Adrenal gland (tissue), 12 donors: Measurements from ENCODE around the gene KAT6B. TPM values are rescaled to one million over a fixed set of nuclear protein-coding genes. Genes with fewer than 3 reads are reported as not detected.

Source experiments
- DNase-seq, 7 donors: peaks; one replicate each; pipeline ENCODE4 v3.0.0-alpha.2; 2019 to 2020
- H3K27ac ChIP-seq, 5 donors: fragments of 200-600 bp; sonication (generic) in 4 of 5; 1 replicate in 3 of 5; 2 replicates in 2 of 5; pipeline versions ENCODE4 v1.5.1 to v1.8.0; 2016 to 2020; ENCODE audit warnings: mild to moderate bottlenecking in 1 of 5
- H3K27me3 ChIP-seq: fragments of 200-600 bp; 2 replicates; pipeline ENCODE4 v1.8.0; 2021
- H3K36me3 ChIP-seq, 2 donors: fragments of 200-600 bp; replicated peaks in 1 of 2; 1 replicate in 1 of 2; 2 replicates in 1 of 2; pipeline versions ENCODE4 v1.5.1 to v1.8.0; 2018 to 2022
- H3K4me1 ChIP-seq, 2 donors: fragments of 200-600 bp; replicated peaks in 1 of 2; 1 replicate in 1 of 2; 2 replicates in 1 of 2; pipeline versions ENCODE4 v1.5.1 to v1.8.0; 2018 to 2021
- H3K4me3 ChIP-seq, 4 donors: fragments of 200-600 bp; sonication (generic) in 3 of 4; one replicate each; pipeline ENCODE4 v1.5.1; 2016 to 2018
- H3K9me3 ChIP-seq, 3 donors: fragments of 200-600 bp; sonication (generic) in 1 of 3; replicated peaks in 1 of 3; 1 replicate in 2 of 3; 2 replicates in 1 of 3; pipeline versions ENCODE4 v1.5.1 to v1.8.0; 2016 to 2021
- POLR2A ChIP-seq, 2 donors: fragments of 450-650 bp; IDR thresholded peaks; one replicate each; pipeline ENCODE4 v1.6.1; 2017; ENCODE audit warnings: antibody characterized with exemption in 2 of 2, mild to moderate bottlenecking in 2 of 2, moderate library complexity in 1 of 2
- WGBS, 4 donors: extraction: QIAGEN DNeasy Blood & Tissue Kit in 2 of 4; methylation state at CpG; one replicate each; pipeline versions ENCODE4 v1.1.5 to v1.1.7; 2013 to 2017; 5-methylcytosine and 5-hydroxymethylcytosine counted together
- intact Hi-C, 2 donors: fragments of 100-400 bp; cut with DNase I; formaldehyde crosslinking; loops; one replicate each; pipeline versions ENCODE4 v1.14.1 to v1.15.0; 2022 to 2023
- polyA plus RNA-seq, 3 donors: library from polyadenylated mRNA; stranded (reverse); fragments of 200-250 nt in 2 of 3; fragments of 350-450 nt in 1 of 3; fragmentation: Illumina TruSeq in 1 of 3; extraction: RNeasy Lipid Tissue Mini Kit (QIAGEN cat#74804) in 1 of 3; gene quantifications; one replicate each; pipeline ENCODE4 v1.2.3, GENCODE V29; 2013 to 2014
- total RNA-seq, 9 donors: library from RNA; depleted of rRNA in 4 of 9; stranded (reverse); fragments of >200 nt in 4 of 9; fragments of 120-200 nt in 1 of 9; fragmentation: NEBNext Ultra II Directional in 1 of 9; extraction: Animal tissue kit (Norgen Biotek cat#: 25700) in 1 of 9; gene quantifications; one replicate each; pipeline versions ENCODE4 v1.1.0 to v1.2.4, GENCODE V29; 2013 to 2023
- TF ChIP-seq, protein P1 (sequence below), 6 experiments: fragments of 450-650 bp in 4 of 6; fragments of 200-600 bp in 2 of 6; sonication (generic) in 1 of 6; IDR thresholded peaks; 1 replicate in 5 of 6; 2 replicates in 1 of 6; pipeline versions ENCODE4 v1.5.1 to v1.8.0; 2016 to 2021; ENCODE audit warnings: antibody characterized with exemption in 6 of 6, mild to moderate bottlenecking in 2 of 6, moderate library complexity in 1 of 6
- donor health status: healthy with polysubstance abuse.
- donor health status: Bipolar disorder and iron deficiency.
- donor health status: DM: yes; HTN: yes; CAD: no.
- donor health status: DM: no; HTN: no; CAD: no.
- donor health status: DM: no; HTN: no; CAD: no.
- donor health status: DM: yes; HTN: yes; CAD: no.

The KAT6B gene
- total and polyA plus RNA-seq, 12 donors: 6.0 to 50.2 (median 25.8) TPM

DNA sequence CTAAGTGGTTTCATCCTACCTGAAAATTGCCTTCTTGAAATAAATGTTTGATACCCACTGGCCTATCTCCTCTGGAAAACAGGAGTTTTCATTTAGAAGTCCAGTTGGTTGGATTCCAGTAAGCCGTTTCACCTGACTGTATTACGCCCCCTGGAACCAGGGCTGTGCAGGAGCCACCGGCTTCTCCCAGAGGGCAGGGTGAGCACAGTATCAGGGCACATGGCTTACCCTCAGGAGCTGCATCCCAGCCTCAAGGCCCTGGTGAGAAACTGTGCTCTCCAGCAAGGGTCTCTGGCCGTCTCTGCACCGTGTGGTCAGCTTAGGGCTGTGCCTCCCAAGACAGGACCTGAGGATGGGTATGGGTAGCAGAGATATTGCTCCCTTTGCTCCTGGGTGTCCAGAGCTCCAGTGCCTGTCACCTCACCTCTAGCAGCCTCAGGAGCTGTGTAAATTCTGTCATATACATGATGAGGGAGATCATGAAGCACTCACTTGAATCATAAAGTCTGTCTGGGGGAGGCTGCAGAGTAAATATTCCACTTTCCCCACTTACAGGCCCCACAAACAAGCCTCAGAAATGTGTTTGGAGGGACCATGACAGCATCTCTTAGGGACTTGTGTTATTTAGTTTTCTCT, 175.4 kb downstream of the KAT6B start:
- H3K4me3 ChIP-seq: no peak overlapping the region
- H3K36me3 ChIP-seq: no peaks in the 10 kb centered on the region
- H3K4me1 ChIP-seq: no peaks in the 10 kb centered on the region
- WGBS, 4 donors: 83 to 97% (median 95%) methylated on average over 1 to 5 of the region's 5 CpGs
- H3K27ac ChIP-seq: no peak overlapping the region
- no peaks in the 10 kb centered on the region for H3K27me3 ChIP-seq
- TF ChIP-seq, protein P1, sequence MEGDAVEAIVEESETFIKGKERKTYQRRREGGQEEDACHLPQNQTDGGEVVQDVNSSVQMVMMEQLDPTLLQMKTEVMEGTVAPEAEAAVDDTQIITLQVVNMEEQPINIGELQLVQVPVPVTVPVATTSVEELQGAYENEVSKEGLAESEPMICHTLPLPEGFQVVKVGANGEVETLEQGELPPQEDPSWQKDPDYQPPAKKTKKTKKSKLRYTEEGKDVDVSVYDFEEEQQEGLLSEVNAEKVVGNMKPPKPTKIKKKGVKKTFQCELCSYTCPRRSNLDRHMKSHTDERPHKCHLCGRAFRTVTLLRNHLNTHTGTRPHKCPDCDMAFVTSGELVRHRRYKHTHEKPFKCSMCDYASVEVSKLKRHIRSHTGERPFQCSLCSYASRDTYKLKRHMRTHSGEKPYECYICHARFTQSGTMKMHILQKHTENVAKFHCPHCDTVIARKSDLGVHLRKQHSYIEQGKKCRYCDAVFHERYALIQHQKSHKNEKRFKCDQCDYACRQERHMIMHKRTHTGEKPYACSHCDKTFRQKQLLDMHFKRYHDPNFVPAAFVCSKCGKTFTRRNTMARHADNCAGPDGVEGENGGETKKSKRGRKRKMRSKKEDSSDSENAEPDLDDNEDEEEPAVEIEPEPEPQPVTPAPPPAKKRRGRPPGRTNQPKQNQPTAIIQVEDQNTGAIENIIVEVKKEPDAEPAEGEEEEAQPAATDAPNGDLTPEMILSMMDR (IDR thresholded peaks at IDR 0.05): no peak
- no peak for TF ChIP-seq POLR2A (IDR thresholded peaks at IDR 0.05)
- H3K9me3 ChIP-seq: no peaks in the 10 kb centered on the region
- no peak for DNase-seq
- intact Hi-C loops: no loop called here

DNA sequence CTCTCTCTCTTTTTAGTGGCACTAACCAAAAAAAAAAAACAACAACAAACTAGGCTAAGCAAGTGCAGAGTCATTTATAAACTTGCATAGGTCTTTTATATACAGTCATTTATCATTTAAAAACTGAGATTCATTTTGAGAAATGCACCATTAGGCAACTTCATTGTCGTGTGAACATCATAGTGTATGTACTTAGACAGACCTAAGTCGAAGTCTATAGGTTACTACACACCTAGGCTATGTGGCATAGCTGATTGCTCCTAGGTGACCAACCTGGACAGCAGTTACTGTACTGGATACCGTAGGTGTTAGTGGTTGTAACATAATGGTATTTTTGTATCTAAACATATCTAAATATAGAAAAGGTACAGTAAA, 175.9 kb downstream of the KAT6B start:
- TF ChIP-seq, protein P1 (IDR thresholded peaks at IDR 0.05): no peak
- no peak for TF ChIP-seq POLR2A (IDR thresholded peaks at IDR 0.05)
- intact Hi-C loops: no loop called here
- 95 to 98% (median 96%) methylated on average over 3 of the region's 3 CpGs for WGBS, 4 donors
- Histone ChIP-seq H3K9me3 (no peaks in the 10 kb centered on the region), H3K36me3 (no peaks in the 10 kb centered on the region), H3K4me1 (no peaks in the 10 kb centered on the region), H3K27ac (no peak overlapping the region), H3K4me3 (no peak overlapping the region), H3K27me3 (no peaks in the 10 kb centered on the region)
- no peak for DNase-seq

DNA sequence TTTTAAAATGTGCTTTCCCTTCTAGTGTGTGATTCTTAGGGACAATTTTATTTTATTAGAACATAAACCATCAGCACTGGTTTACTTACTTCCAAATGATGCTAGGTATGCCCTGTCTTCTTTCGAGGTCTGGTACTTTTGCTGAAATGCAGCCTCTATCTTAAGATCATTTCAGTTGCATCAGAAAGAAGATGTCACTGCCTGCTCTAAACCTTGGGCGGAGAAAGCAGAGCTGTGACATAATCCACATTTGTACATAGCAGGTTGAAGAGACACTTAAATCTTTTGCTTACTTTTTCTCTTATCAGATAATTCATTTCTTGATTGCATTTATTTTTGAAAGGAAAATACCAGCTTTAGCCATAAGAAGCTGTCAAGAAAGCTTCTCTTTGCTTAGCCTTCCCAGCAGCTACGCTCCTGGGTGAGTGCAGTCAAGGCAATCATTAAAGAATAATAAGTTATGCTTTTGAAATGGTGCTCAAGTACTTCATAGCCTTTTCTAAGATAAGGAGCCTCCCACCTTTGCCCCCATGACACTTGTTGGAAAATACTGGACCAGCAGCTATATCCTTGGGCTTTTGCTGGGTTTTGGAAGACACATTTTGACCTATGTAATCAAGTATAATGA, 176.7 kb downstream of the KAT6B start:
- intact Hi-C loops: no loop called here
- Histone ChIP-seq H3K36me3 (no peaks in the 10 kb centered on the region), H3K4me3 (no peak overlapping the region), H3K27me3 (no peaks in the 10 kb centered on the region), H3K9me3 (no peaks in the 10 kb centered on the region), H3K4me1 (no peaks in the 10 kb centered on the region), H3K27ac (no peak overlapping the region)
- DNase-seq: no peak
- TF ChIP-seq POLR2A (IDR thresholded peaks at IDR 0.05): no peak
- TF ChIP-seq, protein P1 (IDR thresholded peaks at IDR 0.05): no peak
- WGBS, 4 donors: 88 to 93% (median 91%) methylated on average over 3 of the region's 3 CpGs

DNA sequence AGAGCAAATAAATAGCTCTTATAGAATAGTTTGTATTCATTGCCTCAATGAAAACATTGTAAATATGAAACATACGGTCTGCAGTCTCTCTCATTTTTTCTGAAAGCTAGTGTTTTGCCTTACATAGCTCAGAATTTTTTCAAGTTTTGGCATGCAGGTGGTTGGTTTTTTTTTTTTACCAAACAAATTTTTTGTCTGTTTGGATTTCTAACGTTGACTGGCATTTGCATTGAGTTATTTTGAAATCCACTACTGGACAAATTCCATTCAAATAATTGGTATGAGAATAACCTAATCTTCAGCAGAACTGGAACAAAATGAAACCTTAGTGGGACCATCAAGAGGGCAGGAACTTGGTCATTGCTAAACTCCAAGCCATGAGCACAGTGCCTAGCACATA, 177.5 kb downstream of the KAT6B start:
- intact Hi-C loops: no loop called here
- WGBS, 4 donors: 69 to 77% (median 70%) methylated on average over 2 of the region's 2 CpGs
- H3K27me3 ChIP-seq: no peaks in the 10 kb centered on the region

More for the DNA sequence above, 177.5 kb downstream of the KAT6B start:
- H3K9me3 ChIP-seq: no peaks in the 10 kb centered on the region
- H3K4me3 ChIP-seq: no peak overlapping the region
- H3K27ac ChIP-seq: no peak overlapping the region
- no peaks in the 10 kb centered on the region for H3K4me1 ChIP-seq
- no peak for DNase-seq
- no peaks in the 10 kb centered on the region for H3K36me3 ChIP-seq
- TF ChIP-seq, protein P1 (IDR thresholded peaks at IDR 0.05): no peak
- no peak for TF ChIP-seq POLR2A (IDR thresholded peaks at IDR 0.05)
